NCI-H146 treated with DMSO at 0.1 percent for 48 hours (cell line): Measurements from ENCODE around the gene RSPRY1.

Source experiments
- DNase-seq: peaks from one replicate; lab custom pipeline; 2025; ENCODE audit not compliant: unreplicated experiment; lab: John Stamatoyannopoulos, UW

The RSPRY1 gene

GRCh38 chr16:57152096-57153093 lies 33.7 kb upstream of the RSPRY1 start:
- DNase-seq = no peak

GRCh38 chr16:57153841-57154240 lies 32.3 kb upstream of the RSPRY1 start:
- DNase-seq = no peak

GRCh38 chr16:57155702-57156350 lies 30.3 kb upstream of the RSPRY1 start:
- no peak for DNase-seq

GRCh38 chr16:57156351-57156703 lies 29.8 kb upstream of the RSPRY1 start:
- DNase-seq = no peak

- no peak for DNase-seq
Observed at GRCh38 chr16:57157533-57157932, 28.6 kb upstream of the RSPRY1 start.

- DNase-seq = no peak
Observed at GRCh38 chr16:57159447-57159846, 26.7 kb upstream of the RSPRY1 start.

- DNase-seq = no peak
Observed at GRCh38 chr16:57163842-57164241, 22.3 kb upstream of the RSPRY1 start.

- no peak for DNase-seq
Observed at GRCh38 chr16:57165483-57165882, 20.6 kb upstream of the RSPRY1 start.

- DNase-seq = no peak
Observed at GRCh38 chr16:57165938-57166337, 20.2 kb upstream of the RSPRY1 start.

- DNase-seq = no peak
Observed at GRCh38 chr16:57166451-57166850, 19.7 kb upstream of the RSPRY1 start.

- DNase-seq = no peak
Observed at GRCh38 chr16:57166951-57167350, 19.2 kb upstream of the RSPRY1 start.

- no peak for DNase-seq
Observed at GRCh38 chr16:57167538-57167937, 18.6 kb upstream of the RSPRY1 start.

- no peak for DNase-seq
Observed at GRCh38 chr16:57167953-57168352, 18.2 kb upstream of the RSPRY1 start.

- DNase-seq = no peak
Observed at GRCh38 chr16:57169327-57169726, 16.8 kb upstream of the RSPRY1 start.

GRCh38 chr16:57172721-57173290 lies 13.3 kb upstream of the RSPRY1 start:
- no peak for DNase-seq

GRCh38 chr16:57175896-57176295 lies 10.2 kb upstream of the RSPRY1 start:
- DNase-seq = no peak

GRCh38 chr16:57178196-57178595 lies 7.9 kb upstream of the RSPRY1 start:
- DNase-seq = no peak

- no peak for DNase-seq
Observed at GRCh38 chr16:57178793-57179212, 7.3 kb upstream of the RSPRY1 start.

GRCh38 chr16:57179215-57179828 lies 6.8 kb upstream of the RSPRY1 start:
- no peak for DNase-seq

GRCh38 chr16:57184113-57184512 lies 2.0 kb upstream of the RSPRY1 start:
- no peak for DNase-seq

- DNase-seq = no peak
Observed at GRCh38 chr16:57184887-57185445, 1.2 kb upstream of the RSPRY1 start.
